ENCODE measurements around the gene MED7.

The MED7 gene

GRCh38 chr5:157162919-157163510, 20.4 kb upstream of the MED7 start:
- DNase-seq = no peak

GRCh38 chr5:157161996-157162395, 19.3 kb upstream of the MED7 start:
- no peak for DNase-seq

GRCh38 chr5:157160001-157160400, 17.3 kb upstream of the MED7 start:
- DNase-seq = no peak

- DNase-seq = no peak
These were observed 16.6 kb upstream of the MED7 start for GRCh38 chr5:157159209-157159751.

- no peak for DNase-seq
These were observed 14.7 kb upstream of the MED7 start for GRCh38 chr5:157157293-157157891.

- no peak for DNase-seq
These were observed 12.6 kb upstream of the MED7 start for GRCh38 chr5:157155297-157155696.

GRCh38 chr5:157150995-157151394, 8.3 kb upstream of the MED7 start:
- no peak for DNase-seq

- peak; percentile 83 for DNase-seq
These were observed 6.3 kb upstream of the MED7 start for GRCh38 chr5:157148734-157149615.

GRCh38 chr5:157143127-157143971, 684 bp upstream of the MED7 start:
- DNase-seq = peak; percentile 73

- DNase-seq = no peak
These were observed 5.0 kb downstream of the MED7 start for GRCh38 chr5:157137691-157138090.

GRCh38 chr5:157132281-157132612, 10.4 kb downstream of the MED7 start:
- DNase-seq = no peak

- DNase-seq = no peak
These were observed 11.7 kb downstream of the MED7 start for GRCh38 chr5:157130925-157131324.

GRCh38 chr5:157121709-157122108, 21.0 kb downstream of the MED7 start:
- DNase-seq = no peak

GRCh38 chr5:157120102-157120501, 22.6 kb downstream of the MED7 start:
- DNase-seq = no peak

- DNase-seq = no peak
These were observed 26.1 kb downstream of the MED7 start for GRCh38 chr5:157116483-157116954.

- DNase-seq = no peak
These were observed 27.2 kb downstream of the MED7 start for GRCh38 chr5:157115502-157115901.

- DNase-seq = no peak
These were observed 27.7 kb downstream of the MED7 start for GRCh38 chr5:157115012-157115411.

GRCh38 chr5:157113002-157113401, 29.7 kb downstream of the MED7 start:
- no peak for DNase-seq

- peak; percentile 31 for DNase-seq
These were observed 32.9 kb downstream of the MED7 start for GRCh38 chr5:157109744-157110143.

GRCh38 chr5:157108976-157109375, 33.7 kb downstream of the MED7 start, which contains the start of gene HAVCR2:
HAVCR2 (minus strand) TSS chr5:157109044; CDS start chr5:157108983, 61 bp downstream.
- DNase-seq = peak; percentile 45

- no peak for DNase-seq
These were observed 35.2 kb downstream of the MED7 start for GRCh38 chr5:157107508-157107907.

GRCh38 chr5:157106630-157107461, 35.8 kb downstream of the MED7 start:
- DNase-seq = peak; percentile 5

Data from midbrain (tissue), 1 donor.